HepG2 (cell line): ENCODE data around the gene TJAP1. TPM values are rescaled to one million over a fixed set of nuclear protein-coding genes. Genes with fewer than 3 reads are reported as not detected.

Experiments used
- PHB2 ChIP-seq: fragments of 450-650 bp; IDR thresholded peaks from 2 replicates; pipeline ENCODE4 v1.6.1; 2018; ENCODE audit not compliant: partially characterized antibody
- POLR2G ChIP-seq: fragments of 200-400 bp; formaldehyde crosslinking; IDR thresholded peaks from 2 replicates; pipeline ENCODE4 v1.6.1; 2018; ENCODE audit warnings: mild to moderate bottlenecking, low read depth, low read length, moderate library complexity
- RBFOX2 ChIP-seq: fragments of 200-400 bp; formaldehyde crosslinking; IDR thresholded peaks from 2 replicates; pipeline ENCODE4 v1.6.1; 2017; ENCODE audit warnings: low read depth, mild to moderate bottlenecking, low read length
- RELA ChIP-seq: sonication (generic); formaldehyde crosslinking; IDR thresholded peaks from 2 replicates; pipeline ENCODE4 v1.4.0; 2020; ENCODE audit warnings: missing genetic modification reagents
- STAT5B ChIP-seq: sonication (generic); formaldehyde crosslinking; IDR thresholded peaks from 2 replicates; pipeline ENCODE4 v1.4.0; 2020; ENCODE audit warnings: missing genetic modification reagents
- XRCC5 ChIP-seq: fragments of 200-400 bp; formaldehyde crosslinking; optimal IDR thresholded peaks from 2 replicates; pipeline ENCODE3; 2017; ENCODE audit warnings: mild to moderate bottlenecking, low read length
- ZNF224 ChIP-seq: sonication (generic); formaldehyde crosslinking; IDR thresholded peaks from 2 replicates; pipeline ENCODE4 v1.5.0; 2020; ENCODE audit warnings: mild to moderate bottlenecking, missing genetic modification reagents
- ZNF629 ChIP-seq: sonication (generic); formaldehyde crosslinking; conservative IDR thresholded peaks from 2 replicates; pipeline ENCODE4 v1.5.0; 2020; ENCODE audit warnings: missing genetic modification reagents
- ZNF7 ChIP-seq: IDR thresholded peaks from 2 replicates; pipeline ENCODE4 v1.6.1; 2016; ENCODE audit warnings: missing biosample characterization, missing genetic modification reagents
- ZNF747 ChIP-seq: sonication (generic); formaldehyde crosslinking; IDR thresholded peaks from 2 replicates; pipeline ENCODE4 v1.8.1; 2023; ENCODE audit warnings: missing genetic modification reagents, mild to moderate bottlenecking, borderline replicate concordance
- ZNF772 ChIP-seq: sonication (generic); formaldehyde crosslinking; IDR thresholded peaks from 2 replicates; pipeline ENCODE4 v1.5.0; 2020; ENCODE audit warnings: mild to moderate bottlenecking, missing genetic modification reagents
- polyA plus RNA-seq, 8 experiments: library from polyadenylated mRNA; depleted of rRNA in 3 of 8; stranded (reverse) in 7 of 8; unstranded in 1 of 8; fragments of >200 nt; fragmentation: Illumina TruSeq in 4 of 8; extraction: Trizol in 4 of 8; gene quantifications; 2 replicates each; pipeline versions ENCODE4 v1.2.1 to v1.2.3, GENCODE V29; 2011 to 2016; ENCODE audit warnings: low read depth in 4 of 8, missing spikeins in 1 of 8, mixed read lengths in 1 of 8; ENCODE audit not compliant: insufficient read depth in 1 of 8
- total RNA-seq, 5 experiments: library from RNA; depleted of rRNA; stranded (reverse); fragments of >200 nt; fragmentation: Illumina TruSeq; extraction: Trizol; gene quantifications; 2 replicates each; pipeline ENCODE4 v1.2.3, GENCODE V29; 2016; ENCODE audit warnings: low read depth in 1 of 5
- TF ChIP-seq, protein P1 (sequence below): sonication (generic); IDR thresholded peaks from 2 replicates; pipeline ENCODE4 v1.6.1; 2016; ENCODE audit warnings: low read depth, borderline replicate concordance
- TF ChIP-seq, protein P2 (sequence below): sonication (generic); formaldehyde crosslinking; IDR thresholded peaks from 2 replicates; pipeline ENCODE4 v1.4.0; 2020; ENCODE audit warnings: missing genetic modification reagents
- TF ChIP-seq, protein P3 (sequence below): sonication (generic); formaldehyde crosslinking; IDR thresholded peaks from 2 replicates; pipeline ENCODE4 v1.8.0; 2022; ENCODE audit warnings: low read depth, missing genetic modification reagents
- TF ChIP-seq, protein P4 (sequence below), 2 experiments: sonication (generic) in 1 of 2; formaldehyde crosslinking in 1 of 2; IDR thresholded peaks; 2 replicates each; pipeline versions ENCODE4 v1.4.0 to v1.6.1; 2018 to 2020; ENCODE audit warnings: missing genetic modification reagents in 2 of 2, borderline replicate concordance in 1 of 2, low read depth in 1 of 2, mild to moderate bottlenecking in 1 of 2, missing biosample characterization in 1 of 2
- TF ChIP-seq, protein P5 (sequence below): sonication (generic); formaldehyde crosslinking; IDR thresholded peaks from 2 replicates; pipeline ENCODE4 v1.4.0; 2020; ENCODE audit warnings: missing genetic modification reagents
- TF ChIP-seq, protein P6 (sequence below): sonication (generic); formaldehyde crosslinking; IDR thresholded peaks from 2 replicates; pipeline ENCODE4 v1.4.0; 2020; ENCODE audit warnings: missing genetic modification reagents, borderline replicate concordance

TJAP1 gene
- total and polyA plus RNA-seq, 2 of the 13 experiments (the other 11 are each of a cell fraction or from before 2014, with no cell fraction given): 15.7 to 41.6 TPM

DNA sequence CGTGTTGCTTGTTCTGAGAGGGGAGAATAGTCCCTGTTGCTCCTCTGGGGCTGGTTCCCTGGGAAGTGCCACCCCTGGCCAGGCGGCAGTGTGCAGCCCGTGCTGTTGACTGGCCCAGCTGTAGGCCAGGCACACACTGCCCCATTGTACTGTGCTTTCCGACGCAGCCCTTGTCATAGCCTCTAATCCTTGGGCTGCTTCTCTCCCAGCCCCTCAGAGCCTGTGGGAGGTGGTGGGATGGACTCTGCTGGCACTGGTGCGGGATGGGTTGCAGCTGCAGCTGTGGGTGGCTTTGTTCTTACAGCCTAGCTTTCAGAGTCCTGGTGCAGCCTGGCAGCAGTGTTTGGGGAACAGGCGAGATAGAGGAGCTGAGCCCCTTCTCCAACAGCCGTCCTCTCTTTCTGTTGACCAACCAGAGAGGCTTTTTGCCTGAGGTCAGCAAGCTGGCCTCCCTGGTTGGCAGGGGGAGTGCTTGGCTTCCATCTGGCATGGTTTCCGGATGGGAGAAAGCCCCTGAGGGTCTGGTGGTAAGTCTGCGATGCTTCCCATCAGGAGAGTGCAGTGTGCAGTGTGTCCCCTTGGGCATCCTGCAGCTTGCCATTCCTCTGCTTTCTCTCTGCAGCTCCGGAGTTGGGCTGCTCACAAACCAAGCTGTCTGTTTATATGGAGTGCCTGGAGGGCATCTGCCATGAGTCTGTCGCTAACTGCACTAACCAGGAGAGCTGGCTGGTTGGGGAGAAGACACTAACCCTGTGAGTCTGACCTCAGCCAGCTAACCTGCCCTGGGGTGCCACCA is 12.1 kb downstream of the TJAP1 start (continued):
- TF ChIP-seq, protein P1, sequence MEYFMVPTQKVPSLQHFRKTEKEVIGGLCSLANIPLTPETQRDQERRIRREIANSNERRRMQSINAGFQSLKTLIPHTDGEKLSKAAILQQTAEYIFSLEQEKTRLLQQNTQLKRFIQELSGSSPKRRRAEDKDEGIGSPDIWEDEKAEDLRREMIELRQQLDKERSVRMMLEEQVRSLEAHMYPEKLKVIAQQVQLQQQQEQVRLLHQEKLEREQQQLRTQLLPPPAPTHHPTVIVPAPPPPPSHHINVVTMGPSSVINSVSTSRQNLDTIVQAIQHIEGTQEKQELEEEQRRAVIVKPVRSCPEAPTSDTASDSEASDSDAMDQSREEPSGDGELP: peak; percentile 81
- TF ChIP-seq, protein P2, sequence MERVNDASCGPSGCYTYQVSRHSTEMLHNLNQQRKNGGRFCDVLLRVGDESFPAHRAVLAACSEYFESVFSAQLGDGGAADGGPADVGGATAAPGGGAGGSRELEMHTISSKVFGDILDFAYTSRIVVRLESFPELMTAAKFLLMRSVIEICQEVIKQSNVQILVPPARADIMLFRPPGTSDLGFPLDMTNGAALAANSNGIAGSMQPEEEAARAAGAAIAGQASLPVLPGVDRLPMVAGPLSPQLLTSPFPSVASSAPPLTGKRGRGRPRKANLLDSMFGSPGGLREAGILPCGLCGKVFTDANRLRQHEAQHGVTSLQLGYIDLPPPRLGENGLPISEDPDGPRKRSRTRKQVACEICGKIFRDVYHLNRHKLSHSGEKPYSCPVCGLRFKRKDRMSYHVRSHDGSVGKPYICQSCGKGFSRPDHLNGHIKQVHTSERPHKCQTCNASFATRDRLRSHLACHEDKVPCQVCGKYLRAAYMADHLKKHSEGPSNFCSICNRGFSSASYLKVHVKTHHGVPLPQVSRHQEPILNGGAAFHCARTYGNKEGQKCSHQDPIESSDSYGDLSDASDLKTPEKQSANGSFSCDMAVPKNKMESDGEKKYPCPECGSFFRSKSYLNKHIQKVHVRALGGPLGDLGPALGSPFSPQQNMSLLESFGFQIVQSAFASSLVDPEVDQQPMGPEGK (CRISPR knock-in tag): peak; percentile 11; the same call in 1 of the 2 replicates
- TF ChIP-seq, protein P3, sequence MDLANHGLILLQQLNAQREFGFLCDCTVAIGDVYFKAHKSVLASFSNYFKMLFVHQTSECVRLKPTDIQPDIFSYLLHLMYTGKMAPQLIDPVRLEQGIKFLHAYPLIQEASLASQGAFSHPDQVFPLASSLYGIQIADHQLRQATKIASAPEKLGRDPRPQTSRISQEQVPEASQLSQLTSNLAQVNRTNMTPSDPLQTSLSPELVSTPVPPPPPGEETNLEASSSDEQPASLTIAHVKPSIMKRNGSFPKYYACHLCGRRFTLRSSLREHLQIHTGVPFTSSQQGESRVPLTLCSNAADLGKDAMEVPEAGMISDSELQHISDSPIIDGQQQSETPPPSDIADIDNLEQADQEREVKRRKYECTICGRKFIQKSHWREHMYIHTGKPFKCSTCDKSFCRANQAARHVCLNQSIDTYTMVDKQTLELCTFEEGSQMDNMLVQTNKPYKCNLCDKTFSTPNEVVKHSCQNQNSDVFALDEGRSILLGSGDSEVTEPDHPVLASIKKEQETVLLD (CRISPR knock-in tag): no peak
- peak; percentile 72 for TF ChIP-seq XRCC5
- TF ChIP-seq, protein P4, sequence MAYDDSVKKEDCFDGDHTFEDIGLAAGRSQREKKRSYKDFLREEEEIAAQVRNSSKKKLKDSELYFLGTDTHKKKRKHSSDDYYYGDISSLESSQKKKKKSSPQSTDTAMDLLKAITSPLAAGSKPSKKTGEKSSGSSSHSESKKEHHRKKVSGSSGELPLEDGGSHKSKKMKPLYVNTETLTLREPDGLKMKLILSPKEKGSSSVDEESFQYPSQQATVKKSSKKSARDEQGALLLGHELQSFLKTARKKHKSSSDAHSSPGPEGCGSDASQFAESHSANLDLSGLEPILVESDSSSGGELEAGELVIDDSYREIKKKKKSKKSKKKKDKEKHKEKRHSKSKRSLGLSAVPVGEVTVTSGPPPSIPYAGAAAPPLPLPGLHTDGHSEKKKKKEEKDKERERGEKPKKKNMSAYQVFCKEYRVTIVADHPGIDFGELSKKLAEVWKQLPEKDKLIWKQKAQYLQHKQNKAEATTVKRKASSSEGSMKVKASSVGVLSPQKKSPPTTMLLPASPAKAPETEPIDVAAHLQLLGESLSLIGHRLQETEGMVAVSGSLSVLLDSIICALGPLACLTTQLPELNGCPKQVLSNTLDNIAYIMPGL (CRISPR knock-in tag; IDR thresholded peaks at IDR 0.05; ENCODE audit: borderline replicate concordance in 1 of 2, low read depth in 1 of 2): peak; percentile 1 to 34; a peak in 1 of 4 replicates
- TF ChIP-seq, protein P5, sequence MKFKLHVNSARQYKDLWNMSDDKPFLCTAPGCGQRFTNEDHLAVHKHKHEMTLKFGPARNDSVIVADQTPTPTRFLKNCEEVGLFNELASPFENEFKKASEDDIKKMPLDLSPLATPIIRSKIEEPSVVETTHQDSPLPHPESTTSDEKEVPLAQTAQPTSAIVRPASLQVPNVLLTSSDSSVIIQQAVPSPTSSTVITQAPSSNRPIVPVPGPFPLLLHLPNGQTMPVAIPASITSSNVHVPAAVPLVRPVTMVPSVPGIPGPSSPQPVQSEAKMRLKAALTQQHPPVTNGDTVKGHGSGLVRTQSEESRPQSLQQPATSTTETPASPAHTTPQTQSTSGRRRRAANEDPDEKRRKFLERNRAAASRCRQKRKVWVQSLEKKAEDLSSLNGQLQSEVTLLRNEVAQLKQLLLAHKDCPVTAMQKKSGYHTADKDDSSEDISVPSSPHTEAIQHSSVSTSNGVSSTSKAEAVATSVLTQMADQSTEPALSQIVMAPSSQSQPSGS (CRISPR knock-in tag): no peak
- peak; percentile 46; the same call in 1 of the 2 replicates for TF ChIP-seq POLR2G
- 0 out of 2 replicates have a peak, but pooled peaks have one; percentile 3 for TF ChIP-seq ZNF747 (CRISPR knock-in tag)
- peak; percentile 49; the same call in 1 of the 2 replicates for TF ChIP-seq RBFOX2
- TF ChIP-seq ZNF772 (CRISPR knock-in tag): no peak; the same call in 1 of the 2 replicates
- TF ChIP-seq, protein P6, sequence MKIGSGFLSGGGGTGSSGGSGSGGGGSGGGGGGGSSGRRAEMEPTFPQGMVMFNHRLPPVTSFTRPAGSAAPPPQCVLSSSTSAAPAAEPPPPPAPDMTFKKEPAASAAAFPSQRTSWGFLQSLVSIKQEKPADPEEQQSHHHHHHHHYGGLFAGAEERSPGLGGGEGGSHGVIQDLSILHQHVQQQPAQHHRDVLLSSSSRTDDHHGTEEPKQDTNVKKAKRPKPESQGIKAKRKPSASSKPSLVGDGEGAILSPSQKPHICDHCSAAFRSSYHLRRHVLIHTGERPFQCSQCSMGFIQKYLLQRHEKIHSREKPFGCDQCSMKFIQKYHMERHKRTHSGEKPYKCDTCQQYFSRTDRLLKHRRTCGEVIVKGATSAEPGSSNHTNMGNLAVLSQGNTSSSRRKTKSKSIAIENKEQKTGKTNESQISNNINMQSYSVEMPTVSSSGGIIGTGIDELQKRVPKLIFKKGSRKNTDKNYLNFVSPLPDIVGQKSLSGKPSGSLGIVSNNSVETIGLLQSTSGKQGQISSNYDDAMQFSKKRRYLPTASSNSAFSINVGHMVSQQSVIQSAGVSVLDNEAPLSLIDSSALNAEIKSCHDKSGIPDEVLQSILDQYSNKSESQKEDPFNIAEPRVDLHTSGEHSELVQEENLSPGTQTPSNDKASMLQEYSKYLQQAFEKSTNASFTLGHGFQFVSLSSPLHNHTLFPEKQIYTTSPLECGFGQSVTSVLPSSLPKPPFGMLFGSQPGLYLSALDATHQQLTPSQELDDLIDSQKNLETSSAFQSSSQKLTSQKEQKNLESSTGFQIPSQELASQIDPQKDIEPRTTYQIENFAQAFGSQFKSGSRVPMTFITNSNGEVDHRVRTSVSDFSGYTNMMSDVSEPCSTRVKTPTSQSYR: 0 out of 2 replicates have a peak, but pooled peaks have one; percentile 12
- peak; percentile 39; the same call in 1 of the 2 replicates for TF ChIP-seq ZNF629
- TF ChIP-seq ZNF224: no peak
- no peak for TF ChIP-seq PHB2
- TF ChIP-seq RELA: 0 out of 2 replicates have a peak, but pooled peaks have one; percentile 66
- no peak for TF ChIP-seq ZNF7 (CRISPR knock-in tag)
- no peak for TF ChIP-seq STAT5B (CRISPR knock-in tag)
